Islet of Langerhans (tissue), 1 donor: ENCODE data around the gene ADGRD1.
"Not testable (repeated sequence)": the region's sequence is repeated elsewhere in the genome, so short reads cannot be mapped to it uniquely, and the experiment has no call there.

Experiments used
- FAIRE-seq: peaks from one replicate; lab custom pipeline; 2011; peaks lifted over from hg19 to GRCh38; lab: Jason Lieb, UNC

The ADGRD1 gene

GRCh38 chr12:131058700-131059099 lies 105.0 kb downstream of the ADGRD1 start:
- FAIRE-seq, result no peak

- FAIRE-seq, result no peak
Measured at GRCh38 chr12:131060011-131060703, 106.5 kb downstream of the ADGRD1 start.

GRCh38 chr12:131061041-131061806 lies 107.5 kb downstream of the ADGRD1 start:
- no peak for FAIRE-seq

- FAIRE-seq, result no peak
Measured at GRCh38 chr12:131063413-131063812, 109.7 kb downstream of the ADGRD1 start.

GRCh38 chr12:131063960-131064359 lies 110.3 kb downstream of the ADGRD1 start:
- no peak for FAIRE-seq

GRCh38 chr12:131065279-131065678 lies 111.6 kb downstream of the ADGRD1 start:
- FAIRE-seq, result no peak

GRCh38 chr12:131065801-131066200 lies 112.1 kb downstream of the ADGRD1 start:
- no peak for FAIRE-seq

GRCh38 chr12:131066207-131066885 lies 112.6 kb downstream of the ADGRD1 start:
- FAIRE-seq, result no peak

GRCh38 chr12:131066886-131067490 lies 113.3 kb downstream of the ADGRD1 start:
- FAIRE-seq, result no peak

GRCh38 chr12:131067981-131068851 lies 114.5 kb downstream of the ADGRD1 start:
- FAIRE-seq, result no peak

GRCh38 chr12:131068926-131069720 lies 115.4 kb downstream of the ADGRD1 start:
- FAIRE-seq, result peak; percentile 13

- not testable (repeated sequence) for FAIRE-seq
Measured at GRCh38 chr12:131070136-131070535, 116.4 kb downstream of the ADGRD1 start.

GRCh38 chr12:131070668-131071067 lies 117.0 kb downstream of the ADGRD1 start:
- not testable (repeated sequence) for FAIRE-seq

GRCh38 chr12:131071234-131071820 lies 117.6 kb downstream of the ADGRD1 start:
- FAIRE-seq, result not testable (repeated sequence)

GRCh38 chr12:131071950-131072349 lies 118.2 kb downstream of the ADGRD1 start:
- not testable (repeated sequence) for FAIRE-seq

GRCh38 chr12:131072451-131073230 lies 118.9 kb downstream of the ADGRD1 start:
- FAIRE-seq, result no peak

GRCh38 chr12:131074221-131075083 lies 120.7 kb downstream of the ADGRD1 start:
- FAIRE-seq, result no peak

- FAIRE-seq, result no peak
Measured at GRCh38 chr12:131075194-131075593, 121.5 kb downstream of the ADGRD1 start.

- no peak for FAIRE-seq
Measured at GRCh38 chr12:131075611-131076010, 121.9 kb downstream of the ADGRD1 start.
